Astrocyte of the spinal cord (primary cell): ENCODE data around the gene NFX1.
A peak's percentile ranks its signal among the peaks of the same experiment; 100 is the strongest.

Experiments
- DNase-seq: peaks from one replicate; pipeline ENCODE4 v3.0.0; 2011; ENCODE audit warnings: low read depth, low spot score
- H3K4me3 ChIP-seq: 2 replicates; pipeline ENCODE4 v1.5.1; 2011; ENCODE audit warnings: low read depth, mild to moderate bottlenecking, low read length, moderate library complexity
- CTCF ChIP-seq: IDR thresholded peaks from 2 replicates; pipeline ENCODE4 v1.5.1; 2012; ENCODE audit warnings: low read depth, mild to moderate bottlenecking, low read length, inconsistent platforms
- in situ Hi-C: cut with HindIII; loops from 2 replicates; pipeline ENCODE4 v1.10.0; 2017; ENCODE audit warnings: low sequenced_read_pairs

The NFX1 gene

GRCh38 chr9:33273972-33274328, 16.4 kb upstream of the NFX1 start:
- in situ Hi-C loops, result no loop called here
- peak; percentile 26 for DNase-seq
- TF ChIP-seq CTCF, result no peak
- no peak overlapping the region for H3K4me3 ChIP-seq

GRCh38 chr9:33277484-33277883, 12.8 kb upstream of the NFX1 start:
- no peak for TF ChIP-seq CTCF
- in situ Hi-C loops, result no loop called here
- no peak for DNase-seq
- no peak overlapping the region for H3K4me3 ChIP-seq

- TF ChIP-seq CTCF, result no peak
- no peak for DNase-seq
- no peak overlapping the region for H3K4me3 ChIP-seq
- in situ Hi-C loops, result no loop called here
Observed at GRCh38 chr9:33285502-33285901, 4.8 kb upstream of the NFX1 start.

GRCh38 chr9:33287087-33287490, 3.2 kb upstream of the NFX1 start:
- in situ Hi-C loops, result no loop called here
- TF ChIP-seq CTCF, result peak; percentile 78
- H3K4me3 ChIP-seq, result no peak overlapping the region
- DNase-seq, result peak; percentile 74

GRCh38 chr9:33288235-33288634, 2.1 kb upstream of the NFX1 start:
- in situ Hi-C loops, result no loop called here
- H3K4me3 ChIP-seq, result no peak overlapping the region
- no peak for TF ChIP-seq CTCF
- no peak for DNase-seq

- in situ Hi-C loops, result no loop called here
- H3K4me3 ChIP-seq, result no peak overlapping the region
- TF ChIP-seq CTCF, result no peak
- DNase-seq, result no peak
Observed at GRCh38 chr9:33288828-33289483, 1.4 kb upstream of the NFX1 start.

- DNase-seq, result peak; percentile 9
- in situ Hi-C loops, result no loop called here
- peak overlapping the region; percentile 86 for H3K4me3 ChIP-seq
- no peak for TF ChIP-seq CTCF
Observed at GRCh38 chr9:33289496-33289895, 820 bp upstream of the NFX1 start.
